SK-N-SH treated with all-trans-retinoic acid at 6 μM for 48 hours (cell line): ENCODE measurements around the gene NOS3.
"Not testable (repeated sequence)": the region's sequence is repeated elsewhere in the genome, so short reads cannot be mapped to it uniquely, and the experiment has no call there.

Source experiments
- ATAC-seq: fragments of 200-7000 bp; cut with Tn5 transposase; 3 replicates; pipeline ENCODE4 v1.9.1; 2020; ENCODE audit warnings: mild to moderate bottlenecking, moderate library complexity
- ARNTL ChIP-seq: fragments of 450-650 bp; formaldehyde crosslinking; IDR thresholded peaks from 2 replicates; pipeline ENCODE4 v1.5.0; 2020; ENCODE audit warnings: low read depth, mild to moderate bottlenecking, moderate library complexity, borderline replicate concordance
- CREB5 ChIP-seq: fragments of 250-450 bp; sonication (Bioruptor Pico); IDR thresholded peaks from 2 replicates; pipeline ENCODE4 v1.5.1; 2020; ENCODE audit warnings: low read depth, mild to moderate bottlenecking, moderate library complexity
- ESRRG ChIP-seq: fragments of 250-450 bp; sonication (Bioruptor Pico); IDR thresholded peaks from 2 replicates; pipeline ENCODE4 v1.6.1; 2021; ENCODE audit warnings: mild to moderate bottlenecking
- ISL1 ChIP-seq: fragments of 250-450 bp; sonication (Bioruptor Pico); IDR thresholded peaks from 2 replicates; pipeline ENCODE4 v2.1.2; 2022; ENCODE audit warnings: mild to moderate bottlenecking, moderate library complexity
- OSR1 ChIP-seq: fragments of 250-450 bp; sonication (Bioruptor Pico); IDR thresholded peaks from 2 replicates; pipeline ENCODE4 v1.8.0; 2022; ENCODE audit warnings: moderate library complexity, mild to moderate bottlenecking, inconsistent platforms
- PATZ1 ChIP-seq: fragments of 250-450 bp; sonication (Bioruptor Pico); IDR thresholded peaks from 2 replicates; pipeline ENCODE4 v1.8.0; 2020; ENCODE audit warnings: mild to moderate bottlenecking, moderate library complexity, borderline replicate concordance
- POU6F1 ChIP-seq: fragments of 250-450 bp; sonication (Bioruptor Pico); IDR thresholded peaks from 2 replicates; pipeline ENCODE4 v1.8.0; 2021; ENCODE audit warnings: low read depth, mild to moderate bottlenecking, moderate library complexity, borderline replicate concordance
- PPARA ChIP-seq: fragments of 250-450 bp; sonication (Bioruptor Pico); IDR thresholded peaks from 2 replicates; pipeline ENCODE4 v1.5.0; 2020; ENCODE audit warnings: mild to moderate bottlenecking, borderline replicate concordance
- RARB ChIP-seq: fragments of 250-450 bp; sonication (Bioruptor Pico); IDR thresholded peaks from 2 replicates; pipeline ENCODE4 v1.8.0; 2021; ENCODE audit warnings: mild to moderate bottlenecking, moderate library complexity
- SNAI2 ChIP-seq: fragments of 250-450 bp; sonication (Bioruptor Pico); IDR thresholded peaks from 2 replicates; pipeline ENCODE4 v1.5.0; 2020; ENCODE audit warnings: mild to moderate bottlenecking, moderate library complexity
- TCF4 ChIP-seq: fragments of 250-450 bp; sonication (Bioruptor Pico); IDR thresholded peaks from 2 replicates; pipeline ENCODE4 v1.8.0; 2021; ENCODE audit warnings: mild to moderate bottlenecking, moderate library complexity, borderline replicate concordance
- TOX ChIP-seq: fragments of 250-450 bp; sonication (Bioruptor Pico); IDR thresholded peaks from 2 replicates; pipeline ENCODE4 v1.8.0; 2021; ENCODE audit warnings: mild to moderate bottlenecking, moderate library complexity, borderline replicate concordance
- TSHZ2 ChIP-seq: fragments of 250-450 bp; sonication (Bioruptor Pico); IDR thresholded peaks from 2 replicates; pipeline ENCODE4 v1.5.0; 2020; ENCODE audit warnings: mild to moderate bottlenecking, moderate library complexity
- ZFP3 ChIP-seq: fragments of 250-450 bp; sonication (Bioruptor Pico); IDR thresholded peaks from 2 replicates; pipeline ENCODE4 v1.5.0; 2020; ENCODE audit warnings: mild to moderate bottlenecking, moderate library complexity
- ZNF565 ChIP-seq: fragments of 450-650 bp; formaldehyde crosslinking; conservative IDR thresholded peaks from 2 replicates; pipeline ENCODE4 v1.5.0; 2020; ENCODE audit warnings: low read depth, mild to moderate bottlenecking, moderate library complexity
- ZNF70 ChIP-seq: fragments of 450-650 bp; formaldehyde crosslinking; IDR thresholded peaks from 2 replicates; pipeline ENCODE4 v1.5.0; 2020; ENCODE audit warnings: mild to moderate bottlenecking, moderate library complexity

The NOS3 gene

GRCh38 chr7:151010307-151011096 lies 19.7 kb downstream of the NOS3 start:
- no peak for ATAC-seq
- no peak for TF ChIP-seq TOX (CRISPR knock-in tag)
- no peak for TF ChIP-seq RARB

- ATAC-seq: no peak
- TF ChIP-seq ISL1 (no peak), TCF4 (CRISPR knock-in tag) (no peak), PATZ1 (CRISPR knock-in tag) (no peak), POU6F1 (CRISPR knock-in tag) (no peak), ZNF70 (no peak), PPARA (CRISPR knock-in tag) (no peak)
These were observed 20.2 kb downstream of the NOS3 start for GRCh38 chr7:151011097-151011409.

GRCh38 chr7:151011616-151012015 lies 20.8 kb downstream of the NOS3 start:
- not testable (repeated sequence) for ATAC-seq

GRCh38 chr7:151012031-151012692 lies 21.3 kb downstream of the NOS3 start:
- no peak for ATAC-seq
- TF ChIP-seq ARNTL (no peak), PATZ1 (CRISPR knock-in tag) (no peak), TCF4 (CRISPR knock-in tag) (no peak), ZNF565 (no peak), SNAI2 (CRISPR knock-in tag) (no peak), ZFP3 (CRISPR knock-in tag) (no peak), ESRRG (CRISPR knock-in tag) (no peak), OSR1 (CRISPR knock-in tag) (no peak), CREB5 (CRISPR knock-in tag) (no peak)

GRCh38 chr7:151012911-151013347 lies 22.1 kb downstream of the NOS3 start:
- ATAC-seq: peak; percentile 90

More at GRCh38 chr7:151012911-151013347, 22.1 kb downstream of the NOS3 start:
- TF ChIP-seq TSHZ2 (CRISPR knock-in tag) (0 out of 2 replicates have a peak, but pooled peaks have one; percentile 33), ESRRG (CRISPR knock-in tag) (no peak), CREB5 (CRISPR knock-in tag) (no peak)
